Lower lobe of right lung (tissue), 2 donors: ENCODE results near the gene CDK6. TPM values are rescaled to one million over a fixed set of nuclear protein-coding genes. Genes with fewer than 3 reads are reported as not detected.

ENCODE experiments used
- ATAC-seq, 2 donors: fragments of 200-7000 bp; cut with Tn5 transposase; one replicate each; pipeline ENCODE4 v1.9.1; 2020 to 2022; ENCODE audit warnings: mild to moderate bottlenecking in 2 of 2, moderate library complexity in 2 of 2
- DNase-seq: peaks from one replicate; pipeline ENCODE4 v3.0.0-alpha.2; 2020
- H3K27ac ChIP-seq: fragments of 200-600 bp; one replicate; pipeline ENCODE4 v1.8.0; 2022
- H3K27me3 ChIP-seq: fragments of 200-600 bp; one replicate; pipeline ENCODE4 v1.8.0; 2022; ENCODE audit warnings: low read depth
- H3K36me3 ChIP-seq: fragments of 200-600 bp; one replicate; pipeline ENCODE4 v1.8.0; 2022; ENCODE audit warnings: mild to moderate bottlenecking
- H3K4me1 ChIP-seq: fragments of 200-600 bp; one replicate; pipeline ENCODE4 v1.8.0; 2022
- H3K4me3 ChIP-seq: fragments of 200-600 bp; one replicate; pipeline ENCODE4 v1.8.0; 2022; ENCODE audit warnings: mild to moderate bottlenecking
- H3K9me3 ChIP-seq: fragments of 200-600 bp; one replicate; pipeline ENCODE4 v1.8.0; 2022
- intact Hi-C: fragments of 100-400 bp; cut with DNase I; formaldehyde crosslinking; loops from one replicate; pipeline ENCODE4 v1.11.0; 2022
- total RNA-seq: library from RNA; stranded (reverse); fragmentation: NEBNext Ultra II Directional; extraction: Animal tissue kit (Norgen Biotek cat#: 25700); gene quantifications from one replicate; pipeline ENCODE4 v1.2.1, GENCODE V29; 2021
- TF ChIP-seq, protein P1 (sequence below): fragments of 200-600 bp; IDR thresholded peaks from one replicate; pipeline ENCODE4 v1.8.0; 2022; ENCODE audit warnings: antibody characterized with exemption, mild to moderate bottlenecking
- donor health status: DM: no; HTN: yes; CAD: no; lungs with severe emphysema.

CDK6 gene
- total RNA-seq, 1 donor from 2014 or later, result 21.7 TPM

- intact Hi-C loops, result no loop called here
- ATAC-seq (no peak), DNase-seq (no peak)
- no peak overlapping the region for H3K4me3 ChIP-seq
- no peaks in the 10 kb centered on the region for H3K4me1 ChIP-seq
- TF ChIP-seq, protein P1, sequence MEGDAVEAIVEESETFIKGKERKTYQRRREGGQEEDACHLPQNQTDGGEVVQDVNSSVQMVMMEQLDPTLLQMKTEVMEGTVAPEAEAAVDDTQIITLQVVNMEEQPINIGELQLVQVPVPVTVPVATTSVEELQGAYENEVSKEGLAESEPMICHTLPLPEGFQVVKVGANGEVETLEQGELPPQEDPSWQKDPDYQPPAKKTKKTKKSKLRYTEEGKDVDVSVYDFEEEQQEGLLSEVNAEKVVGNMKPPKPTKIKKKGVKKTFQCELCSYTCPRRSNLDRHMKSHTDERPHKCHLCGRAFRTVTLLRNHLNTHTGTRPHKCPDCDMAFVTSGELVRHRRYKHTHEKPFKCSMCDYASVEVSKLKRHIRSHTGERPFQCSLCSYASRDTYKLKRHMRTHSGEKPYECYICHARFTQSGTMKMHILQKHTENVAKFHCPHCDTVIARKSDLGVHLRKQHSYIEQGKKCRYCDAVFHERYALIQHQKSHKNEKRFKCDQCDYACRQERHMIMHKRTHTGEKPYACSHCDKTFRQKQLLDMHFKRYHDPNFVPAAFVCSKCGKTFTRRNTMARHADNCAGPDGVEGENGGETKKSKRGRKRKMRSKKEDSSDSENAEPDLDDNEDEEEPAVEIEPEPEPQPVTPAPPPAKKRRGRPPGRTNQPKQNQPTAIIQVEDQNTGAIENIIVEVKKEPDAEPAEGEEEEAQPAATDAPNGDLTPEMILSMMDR, result no peak
- H3K27ac ChIP-seq, result no peak overlapping the region
- no peaks in the 10 kb centered on the region for H3K27me3 ChIP-seq
- H3K36me3 ChIP-seq, result no peaks in the 10 kb centered on the region
- H3K9me3 ChIP-seq, result no peaks in the 10 kb centered on the region
Observed at GRCh38 chr7:92845736-92846135, 9.4 kb upstream of the CDK6 start.

GRCh38 chr7:92843781-92844180, 7.4 kb upstream of the CDK6 start:
- Histone ChIP-seq H3K36me3 (no peaks in the 10 kb centered on the region), H3K9me3 (no peaks in the 10 kb centered on the region), H3K27ac (no peak overlapping the region), H3K4me1 (no peaks in the 10 kb centered on the region), H3K27me3 (no peaks in the 10 kb centered on the region), H3K4me3 (no peak overlapping the region)
- intact Hi-C loops, result no loop called here
- no peak for DNase-seq
- TF ChIP-seq, protein P1, result no peak
- no peak for ATAC-seq

DNA sequence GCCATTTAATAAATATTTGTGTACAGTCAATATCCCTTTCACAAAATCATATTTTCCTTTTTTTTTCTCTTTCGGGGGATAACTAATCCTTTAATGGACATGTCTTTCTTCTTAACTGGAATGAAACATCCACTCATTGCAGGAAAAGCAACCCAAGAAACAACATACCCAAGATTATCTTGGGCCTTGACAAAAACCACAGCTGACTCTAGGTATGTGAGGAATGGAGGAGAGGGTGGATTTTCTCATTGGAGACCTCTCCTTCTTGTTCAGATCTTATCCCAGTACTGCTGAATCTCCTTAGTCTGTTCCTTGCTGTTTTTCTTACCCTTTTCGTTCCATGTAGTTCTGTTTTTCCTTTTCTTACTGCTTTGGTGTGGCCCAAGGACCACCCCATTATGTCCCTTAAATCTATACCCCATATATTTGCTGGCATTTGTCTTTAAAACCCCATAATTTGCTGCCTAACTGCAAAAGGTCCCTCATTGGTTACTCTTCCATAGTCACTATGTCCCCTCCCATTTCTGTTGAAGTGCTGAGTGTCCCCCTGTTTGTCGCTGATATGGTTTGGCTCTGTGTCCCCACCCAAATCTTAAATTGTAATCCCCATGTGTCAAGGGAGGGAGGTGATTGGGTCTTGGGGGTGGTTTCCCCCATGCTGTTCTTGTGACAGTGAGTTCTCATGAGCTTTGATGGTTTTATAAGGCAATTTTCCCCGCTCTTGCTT, 6.8 kb upstream of the CDK6 start:
- TF ChIP-seq, protein P1, result no peak
- Histone ChIP-seq H3K4me3 (no peak overlapping the region), H3K4me1 (no peaks in the 10 kb centered on the region), H3K36me3 (no peaks in the 10 kb centered on the region), H3K27ac (no peak overlapping the region), H3K9me3 (no peaks in the 10 kb centered on the region), H3K27me3 (no peaks in the 10 kb centered on the region)
- DNase-seq (no peak), ATAC-seq (no peak)
- intact Hi-C loops, result no loop called here

GRCh38 chr7:92841192-92841591, 4.8 kb upstream of the CDK6 start:
- intact Hi-C loops, result no loop called here
- Histone ChIP-seq H3K27ac (no peak overlapping the region), H3K4me1 (no peaks in the 10 kb centered on the region), H3K27me3 (no peaks in the 10 kb centered on the region), H3K4me3 (no peak overlapping the region), H3K9me3 (no peaks in the 10 kb centered on the region), H3K36me3 (no peaks in the 10 kb centered on the region)
- TF ChIP-seq, protein P1, result no peak
- no peak for DNase-seq
- ATAC-seq, result no peak

- Histone ChIP-seq H3K4me3 (no peak overlapping the region), H3K36me3 (no peaks in the 10 kb centered on the region), H3K27ac (no peak overlapping the region), H3K4me1 (no peaks in the 10 kb centered on the region), H3K27me3 (no peaks in the 10 kb centered on the region), H3K9me3 (no peaks in the 10 kb centered on the region)
- TF ChIP-seq, protein P1, result no peak
- DNase-seq (no peak), ATAC-seq (no peak)
- intact Hi-C loops, result no loop called here
Observed at GRCh38 chr7:92840316-92840715, 3.9 kb upstream of the CDK6 start.
